Breast epithelium (tissue), 4 donors: ENCODE measurements around the gene SLC4A2. TPM values are rescaled to one million over a fixed set of nuclear protein-coding genes. Genes with fewer than 3 reads are reported as not detected.

Experiments
- DNase-seq, 2 donors: peaks; one replicate each; pipeline ENCODE4 v3.0.0-alpha.2; 2019; ENCODE audit warnings: low spot score in 2 of 2
- H3K27ac ChIP-seq, 2 donors: fragments of 200-600 bp; sonication (generic) in 1 of 2; one replicate each; pipeline ENCODE4 v1.5.1; 2016 to 2019; ENCODE audit warnings: mild to moderate bottlenecking in 1 of 2
- H3K27me3 ChIP-seq, 2 donors: fragments of 200-600 bp; sonication (generic) in 1 of 2; one replicate each; pipeline versions ENCODE4 v1.5.1 to v1.6.0; 2017 to 2019; ENCODE audit warnings: control low read depth in 1 of 2, mild to moderate bottlenecking in 1 of 2
- H3K36me3 ChIP-seq: fragments of 200-600 bp; one replicate; pipeline ENCODE4 v1.5.1; 2019
- H3K4me1 ChIP-seq, 2 donors: fragments of 200-600 bp; sonication (generic); one replicate each; pipeline ENCODE4 v1.5.1; 2016 to 2019; ENCODE audit warnings: control low read depth in 1 of 2
- H3K4me3 ChIP-seq, 3 donors: fragments of 200-600 bp; sonication (generic); 1 replicate in 2 of 3; 2 replicates in 1 of 3; pipeline ENCODE4 v1.5.1; 2016 to 2019; ENCODE audit warnings: mild to moderate bottlenecking in 3 of 3, moderate library complexity in 2 of 3
- H3K9me3 ChIP-seq, 2 donors: fragments of 200-600 bp; sonication (generic) in 1 of 2; one replicate each; pipeline ENCODE4 v1.5.1; 2016 to 2019; ENCODE audit warnings: control low read depth in 1 of 2
- CTCF ChIP-seq, 3 donors: fragments of 450-650 bp; IDR thresholded peaks; one replicate each; pipeline ENCODE4 v1.5.1; 2016 to 2017; ENCODE audit warnings: antibody characterized with exemption in 3 of 3, mild to moderate bottlenecking in 3 of 3, moderate library complexity in 3 of 3
- POLR2A ChIP-seq: fragments of 450-650 bp; IDR thresholded peaks from one replicate; pipeline ENCODE4 v1.6.1; 2016; ENCODE audit warnings: antibody characterized with exemption, mild to moderate bottlenecking, moderate library complexity
- POLR2AphosphoS5 ChIP-seq, 3 donors: sonication (generic); formaldehyde crosslinking; IDR thresholded peaks; one replicate each; pipeline ENCODE4 v1.6.1; 2017; ENCODE audit warnings: antibody characterized with exemption in 3 of 3
- intact Hi-C: fragments of 100-400 bp; cut with DNase I; formaldehyde crosslinking; loops from one replicate; pipeline ENCODE4 v1.15.1; 2023; ENCODE audit warnings: low total_unique reads
- total RNA-seq, 3 donors: library from RNA; depleted of rRNA; stranded (reverse); fragments of >200 nt; gene quantifications; one replicate each; pipeline ENCODE4 v1.1.0, GENCODE V29; 2016

SLC4A2 gene
- total RNA-seq, 3 donors from 2014 or later = 83.2 to 101 (median 92.8) TPM

DNA sequence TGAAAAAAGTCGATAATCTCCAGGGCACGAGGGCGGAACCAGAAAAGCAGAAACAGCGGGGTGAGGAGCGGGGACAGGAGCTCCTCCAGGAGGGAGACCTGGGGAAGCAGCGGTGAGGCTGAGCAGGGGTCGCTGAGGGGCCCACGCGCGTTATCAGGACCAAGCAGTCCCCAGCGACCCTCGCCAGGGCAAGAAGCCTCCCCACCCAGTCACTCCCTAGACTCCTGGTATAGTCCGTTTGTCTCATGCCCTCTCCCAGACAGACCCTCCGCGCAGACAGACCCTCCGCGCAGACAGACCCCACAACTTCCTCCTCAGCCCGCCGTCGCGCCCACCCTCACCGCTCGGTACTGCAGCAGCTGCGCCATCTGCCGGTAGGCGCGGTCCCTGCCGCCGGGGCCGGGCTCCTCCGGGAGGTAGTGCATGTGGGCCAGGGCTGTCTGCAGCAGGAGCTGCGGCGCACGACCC is 41.4 kb upstream of the SLC4A2 start:
- H3K27ac ChIP-seq = no peak overlapping the region
- H3K4me1 ChIP-seq = peaks cover 8 to 10% of the 10 kb centered on the region in 2 donors
- H3K4me3 ChIP-seq = peak overlapping the region in 2 of 3 donors; percentile 34 to 64
- H3K36me3 ChIP-seq = no peaks in the 10 kb centered on the region
- H3K9me3 ChIP-seq = no peaks in the 10 kb centered on the region
- TF ChIP-seq POLR2A = no peak
- TF ChIP-seq CTCF (IDR thresholded peaks at IDR 0.05) = peak; percentile 73 to 81 (median 76)
- H3K27me3 ChIP-seq = peaks cover 9 to 44% of the 10 kb centered on the region in 2 donors
- intact Hi-C loops = loop anchor here (10.0 kb wide), 1 partner anchor 97 kb away; no protein-coding TSS in a partner anchor
- peak; percentile 30 to 73 for DNase-seq

- Histone ChIP-seq H3K27ac (no peak overlapping the region), H3K4me3 (peak overlapping the region in 2 of 3 donors; percentile 34 to 64), H3K9me3 (no peaks in the 10 kb centered on the region), H3K27me3 (peaks cover 6 to 38% of the 10 kb centered on the region in 2 donors), H3K4me1 (peaks cover 8 to 10% of the 10 kb centered on the region in 2 donors), H3K36me3 (no peaks in the 10 kb centered on the region)
- intact Hi-C loops = loop anchor here (10.0 kb wide), 1 partner anchor 96 kb away; no protein-coding TSS in a partner anchor
- DNase-seq = no peak
- TF ChIP-seq POLR2A (no peak), CTCF (IDR thresholded peaks at IDR 0.05) (no peak), POLR2AphosphoS5 (IDR thresholded peaks at IDR 0.05) (no peak)
Observed at GRCh38 chr7:151018421-151019129, 40.8 kb upstream of the SLC4A2 start.

GRCh38 chr7:151019130-151019447 is 40.3 kb upstream of the SLC4A2 start:
- Histone ChIP-seq H3K36me3 (no peaks in the 10 kb centered on the region), H3K4me1 (peaks cover 8 to 10% of the 10 kb centered on the region in 2 donors), H3K27ac (no peak overlapping the region), H3K4me3 (peak overlapping the region in 2 of 3 donors; percentile 34 to 64), H3K27me3 (peaks cover 6 to 37% of the 10 kb centered on the region in 2 donors), H3K9me3 (no peaks in the 10 kb centered on the region)
- intact Hi-C loops = loop anchor here (10.0 kb wide), 1 partner anchor 96 kb away; no protein-coding TSS in a partner anchor
- TF ChIP-seq CTCF (IDR thresholded peaks at IDR 0.05) (no peak), POLR2A (no peak), POLR2AphosphoS5 (IDR thresholded peaks at IDR 0.05) (no peak)
- DNase-seq = no peak

GRCh38 chr7:151020231-151020630 is 39.2 kb upstream of the SLC4A2 start:
- DNase-seq = no peak
- no peaks in the 10 kb centered on the region for H3K9me3 ChIP-seq
- peaks cover 8 to 10% of the 10 kb centered on the region in 2 donors for H3K4me1 ChIP-seq
- intact Hi-C loops = no loop called here
- no peak overlapping the region for H3K4me3 ChIP-seq
- H3K27me3 ChIP-seq = peaks cover 6 to 37% of the 10 kb centered on the region in 2 donors
- TF ChIP-seq CTCF (IDR thresholded peaks at IDR 0.05) (no peak), POLR2A (no peak), POLR2AphosphoS5 (IDR thresholded peaks at IDR 0.05) (no peak)
- no peak overlapping the region for H3K27ac ChIP-seq
- no peaks in the 10 kb centered on the region for H3K36me3 ChIP-seq

GRCh38 chr7:151023232-151023631 is 36.2 kb upstream of the SLC4A2 start:
- H3K4me3 ChIP-seq = no peak overlapping the region
- peaks cover 2 to 9% of the 10 kb centered on the region in 2 donors for H3K4me1 ChIP-seq
- no peak for TF ChIP-seq POLR2A
- no peak for TF ChIP-seq POLR2AphosphoS5 (IDR thresholded peaks at IDR 0.05)
- no peak for TF ChIP-seq CTCF (IDR thresholded peaks at IDR 0.05)
- intact Hi-C loops = no loop called here
- H3K27me3 ChIP-seq = peaks cover 6 to 11% of the 10 kb centered on the region in 2 donors
- DNase-seq = no peak
- H3K36me3 ChIP-seq = no peaks in the 10 kb centered on the region
- H3K9me3 ChIP-seq = no peaks in the 10 kb centered on the region
- no peak overlapping the region for H3K27ac ChIP-seq
